AG09319 (cell line): ENCODE results near the gene DIO3.
"Not testable (repeated sequence)": the region's sequence is repeated elsewhere in the genome, so short reads cannot be mapped to it uniquely, and the experiment has no call there.

Experiments used
- DNase-seq: peaks from one replicate; pipeline ENCODE4 v3.0.0-alpha.2; 2010; ENCODE audit warnings: low read depth; ENCODE audit errors: extremely low read depth
- TF ChIP-seq, protein P1 (sequence below): IDR thresholded peaks from 2 replicates; pipeline ENCODE4 v1.5.1; 2011; ENCODE audit warnings: low read depth, mild to moderate bottlenecking, inconsistent platforms, low read length, moderate library complexity

Gene DIO3

DNA sequence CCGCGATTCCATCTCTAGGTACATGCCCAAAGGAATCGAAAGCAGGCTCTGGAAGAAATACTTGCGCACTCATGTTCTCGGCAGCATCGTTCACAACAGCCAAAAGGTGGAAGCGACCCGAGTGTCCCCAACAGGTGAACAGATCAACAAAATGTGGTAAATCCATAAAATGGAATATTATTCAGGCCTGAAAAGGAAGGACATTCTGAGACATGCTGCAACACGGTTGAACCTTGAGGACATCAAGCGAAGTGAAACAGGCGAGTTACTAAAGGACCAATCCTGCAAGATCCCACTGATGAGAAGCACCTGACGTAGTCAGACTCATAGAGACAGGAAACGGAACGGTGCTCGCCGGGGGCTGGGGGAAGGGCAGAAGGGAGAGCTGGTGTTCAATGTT is 17.5 kb upstream of the DIO3 start:
- DNase-seq, result no peak

DNA sequence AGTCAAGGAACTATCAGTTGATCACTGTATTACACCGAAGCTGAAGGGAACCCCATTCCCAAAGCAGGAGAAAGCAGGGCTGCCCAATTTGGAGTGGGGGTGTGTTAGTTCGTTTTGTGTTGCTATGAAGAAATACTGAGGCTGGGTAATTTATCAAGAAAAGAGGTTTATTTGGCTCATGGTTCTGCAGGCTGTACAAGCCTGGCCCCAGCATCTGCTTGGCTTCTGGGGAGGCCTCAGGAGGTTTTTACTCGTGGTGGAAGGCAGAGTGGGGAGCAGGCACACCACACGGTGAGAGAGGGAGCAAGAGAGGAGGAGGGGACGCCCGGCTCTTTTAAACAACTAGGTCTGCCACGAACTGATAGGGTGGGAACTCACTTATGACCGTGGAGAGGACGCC is 16.7 kb upstream of the DIO3 start:
- DNase-seq, result no peak
- TF ChIP-seq, protein P1, sequence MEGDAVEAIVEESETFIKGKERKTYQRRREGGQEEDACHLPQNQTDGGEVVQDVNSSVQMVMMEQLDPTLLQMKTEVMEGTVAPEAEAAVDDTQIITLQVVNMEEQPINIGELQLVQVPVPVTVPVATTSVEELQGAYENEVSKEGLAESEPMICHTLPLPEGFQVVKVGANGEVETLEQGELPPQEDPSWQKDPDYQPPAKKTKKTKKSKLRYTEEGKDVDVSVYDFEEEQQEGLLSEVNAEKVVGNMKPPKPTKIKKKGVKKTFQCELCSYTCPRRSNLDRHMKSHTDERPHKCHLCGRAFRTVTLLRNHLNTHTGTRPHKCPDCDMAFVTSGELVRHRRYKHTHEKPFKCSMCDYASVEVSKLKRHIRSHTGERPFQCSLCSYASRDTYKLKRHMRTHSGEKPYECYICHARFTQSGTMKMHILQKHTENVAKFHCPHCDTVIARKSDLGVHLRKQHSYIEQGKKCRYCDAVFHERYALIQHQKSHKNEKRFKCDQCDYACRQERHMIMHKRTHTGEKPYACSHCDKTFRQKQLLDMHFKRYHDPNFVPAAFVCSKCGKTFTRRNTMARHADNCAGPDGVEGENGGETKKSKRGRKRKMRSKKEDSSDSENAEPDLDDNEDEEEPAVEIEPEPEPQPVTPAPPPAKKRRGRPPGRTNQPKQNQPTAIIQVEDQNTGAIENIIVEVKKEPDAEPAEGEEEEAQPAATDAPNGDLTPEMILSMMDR, result no peak

More for the DNA sequence above, 17.5 kb upstream of the DIO3 start:
- TF ChIP-seq, protein P1, result no peak

DNA sequence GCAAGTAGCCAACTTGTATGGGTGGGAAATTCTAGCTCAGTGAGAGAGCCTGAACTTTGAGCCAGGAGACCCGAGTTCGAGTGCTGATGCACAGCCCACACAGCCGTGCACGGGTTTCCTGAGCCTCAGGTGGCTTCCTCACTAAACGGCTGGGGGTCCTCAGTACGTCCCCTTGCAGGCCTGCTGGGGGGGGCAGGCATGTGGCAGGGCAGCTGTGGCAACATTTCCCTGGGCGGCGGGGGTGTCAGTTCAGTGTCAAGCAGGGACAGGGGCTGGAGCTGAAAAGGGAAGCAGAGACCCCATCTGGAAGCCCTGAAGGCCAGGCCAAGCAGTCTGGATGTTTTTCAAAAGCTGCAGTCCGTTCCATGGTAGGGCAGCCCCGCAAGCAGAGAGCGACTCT is 14.6 kb upstream of the DIO3 start:
- TF ChIP-seq, protein P1, result no peak
- no peak for DNase-seq

DNA sequence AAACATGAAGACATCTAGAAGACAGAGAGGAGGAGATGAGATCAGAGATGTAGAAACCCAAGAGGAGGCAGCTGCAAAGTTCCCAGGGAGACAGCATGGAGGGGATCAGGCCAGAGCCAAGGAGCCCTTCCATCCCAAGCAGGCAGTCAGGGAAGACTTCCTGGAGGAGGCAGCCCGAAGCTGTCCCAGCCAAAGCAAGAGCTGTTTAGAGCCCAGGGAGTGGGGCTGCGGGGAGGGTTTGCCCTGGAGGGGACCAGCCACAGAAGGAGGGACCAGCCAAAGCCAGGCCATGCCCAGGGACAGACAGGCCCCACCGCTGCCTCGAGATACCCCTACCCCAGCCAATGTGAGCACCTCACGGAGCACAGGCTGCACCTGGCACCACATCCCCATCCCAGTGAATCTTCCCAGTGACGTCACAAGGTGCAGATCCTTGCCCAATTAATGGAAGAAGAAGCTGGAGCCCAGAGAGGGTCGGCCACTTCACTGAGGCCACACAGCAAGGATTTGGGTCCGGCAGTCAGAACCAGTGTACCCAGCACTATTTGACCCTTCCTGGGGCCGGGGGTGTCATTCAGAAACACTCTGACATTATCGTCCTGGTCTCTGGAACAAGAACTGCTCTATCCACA is 14.1 kb upstream of the DIO3 start:
- TF ChIP-seq, protein P1, result no peak
- DNase-seq, result no peak

DNA sequence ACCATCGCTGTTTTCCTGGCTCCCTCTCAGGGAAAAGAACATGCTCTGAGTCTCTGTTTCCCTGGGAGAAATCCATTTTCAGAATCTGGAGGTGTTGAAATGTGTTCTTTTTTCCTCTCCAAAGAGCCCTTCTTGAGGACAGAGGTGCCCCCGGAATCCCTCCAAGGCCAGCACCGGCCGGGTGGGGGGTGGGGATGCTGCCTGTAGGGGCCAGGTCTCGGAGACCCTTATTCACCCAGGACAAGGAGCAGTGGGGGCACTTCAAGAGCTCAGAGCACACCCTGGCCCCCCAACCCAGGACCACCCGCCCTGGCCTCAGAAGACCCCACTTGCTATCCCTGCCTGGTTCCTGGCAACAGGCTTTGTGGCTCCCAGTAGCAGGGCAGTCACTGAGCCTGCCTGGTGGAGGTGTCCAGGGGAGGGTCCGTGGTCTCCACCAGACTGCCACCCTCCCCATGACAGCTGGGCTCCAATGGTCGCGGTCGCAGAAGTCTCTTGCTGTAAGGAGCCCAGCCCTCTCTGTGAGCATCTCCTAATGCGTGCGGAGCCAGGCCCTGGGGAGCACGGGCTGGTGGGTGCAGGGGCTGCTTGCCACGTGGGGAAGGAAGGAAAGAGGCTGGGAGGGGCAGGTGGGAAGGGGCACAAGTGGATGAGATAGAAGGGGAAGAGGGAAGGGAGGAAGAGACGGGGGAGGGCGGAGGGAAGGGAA is 13.2 kb upstream of the DIO3 start:
- TF ChIP-seq, protein P1, result no peak
- DNase-seq, result no peak

DNA sequence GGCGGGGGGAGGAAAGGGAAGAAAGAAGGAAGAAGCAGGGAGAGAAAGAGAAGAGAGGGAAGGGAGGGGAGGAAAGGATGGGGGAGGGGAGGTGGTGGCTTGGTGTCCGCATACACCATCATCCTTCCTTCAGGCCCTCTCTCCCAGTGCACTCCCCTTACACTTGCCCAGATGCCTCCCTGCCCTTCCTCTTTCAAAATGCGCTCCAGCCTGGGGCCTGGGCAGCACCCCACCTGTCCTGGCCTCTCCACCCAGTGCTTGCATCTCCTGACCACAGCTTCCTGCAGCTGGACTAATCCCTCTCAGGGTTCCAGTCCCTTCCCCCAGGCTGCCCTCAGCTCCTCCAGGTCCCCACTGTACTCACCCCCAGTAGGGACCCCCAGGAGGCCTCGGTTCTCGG is 12.6 kb upstream of the DIO3 start:
- TF ChIP-seq, protein P1, result no peak
- no peak for DNase-seq

DNA sequence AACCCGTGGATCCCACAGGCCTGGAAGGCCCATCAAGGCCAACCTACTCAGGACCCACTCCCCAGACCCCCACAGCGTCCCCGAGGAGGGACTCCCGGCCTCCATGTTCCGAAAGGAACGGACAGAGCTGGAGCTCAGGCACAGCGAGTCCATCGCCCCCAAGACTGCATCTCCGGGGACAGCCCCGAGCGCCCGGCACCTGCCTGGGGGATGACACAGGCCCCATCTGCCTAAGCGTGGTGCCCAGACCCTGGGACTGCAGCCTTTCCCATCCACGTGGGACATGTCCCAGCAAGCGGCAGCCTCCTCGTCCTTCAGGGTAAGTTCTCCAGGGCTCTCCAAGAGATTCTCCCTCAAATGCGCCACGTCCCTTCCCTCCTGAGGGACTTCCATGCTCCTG is 12.1 kb upstream of the DIO3 start:
- DNase-seq, result no peak
- TF ChIP-seq, protein P1, result no peak

DNA sequence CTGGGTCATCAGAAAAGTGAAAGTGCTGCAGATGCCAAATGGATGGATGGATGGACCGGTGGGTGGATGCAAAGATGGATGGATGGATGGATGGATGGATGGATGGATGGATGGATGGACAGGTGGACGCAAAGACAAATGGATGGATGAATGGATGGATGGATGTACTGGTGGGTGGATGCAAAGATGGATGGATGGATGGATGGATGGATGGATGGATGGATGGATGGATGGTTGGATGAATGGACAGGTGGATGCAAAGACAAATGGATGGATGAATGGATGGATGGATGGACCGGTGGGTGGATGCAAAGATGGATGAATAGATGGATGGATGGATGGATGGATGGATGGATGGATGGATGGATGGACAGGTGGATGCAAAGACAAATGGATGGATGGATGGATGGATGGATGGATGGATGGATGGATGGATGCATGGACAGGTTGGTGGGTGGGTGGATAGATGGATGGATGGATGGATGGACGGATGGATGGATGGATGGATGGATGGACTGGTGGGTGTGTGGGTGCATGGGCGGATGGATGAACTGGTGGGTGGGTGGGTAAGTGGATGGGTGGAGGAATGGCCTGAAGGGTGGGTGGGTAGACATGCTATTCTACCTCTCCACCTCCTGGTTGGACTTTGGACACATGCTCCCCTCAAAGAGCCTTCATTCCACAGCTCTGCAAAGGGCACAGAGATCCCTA is 10.9 kb upstream of the DIO3 start:
- not testable (repeated sequence) for DNase-seq
